GM12875 (cell line): Measurements from ENCODE around the gene PDZD2.
A peak's percentile ranks its signal among the peaks of the same experiment; 100 is the strongest.

Source experiments
- H3K4me3 ChIP-seq: one replicate; pipeline ENCODE4 v1.5.1; 2011; ENCODE audit warnings: low read depth, low read length, control low read depth
- TF ChIP-seq, protein P1 (sequence below): IDR thresholded peaks from 2 replicates; pipeline ENCODE4 v1.5.1; 2011; ENCODE audit warnings: low read depth, mild to moderate bottlenecking, control low read depth, inconsistent platforms, low read length, moderate library complexity, borderline replicate concordance; ENCODE audit not compliant: insufficient read depth

PDZD2 gene

DNA sequence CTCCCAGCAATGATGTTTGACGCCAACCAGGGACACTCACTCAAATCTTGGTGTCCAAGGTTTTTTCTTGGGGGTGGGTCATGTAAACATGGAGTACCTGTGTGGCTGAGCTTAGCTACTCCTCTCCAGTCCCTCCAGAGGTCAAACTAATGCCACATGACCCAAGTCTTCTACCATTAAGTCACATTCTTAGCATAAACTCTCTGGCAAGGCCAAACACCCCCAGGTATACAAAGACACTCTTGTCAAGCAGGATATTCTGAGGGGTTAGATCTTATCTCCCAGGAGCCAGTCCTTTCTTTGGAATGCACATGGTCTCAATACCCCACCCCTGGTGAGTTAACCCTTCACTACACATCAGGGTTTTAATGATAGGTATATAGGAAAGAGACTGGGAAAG, 161.4 kb downstream of the PDZD2 start:
- TF ChIP-seq, protein P1, sequence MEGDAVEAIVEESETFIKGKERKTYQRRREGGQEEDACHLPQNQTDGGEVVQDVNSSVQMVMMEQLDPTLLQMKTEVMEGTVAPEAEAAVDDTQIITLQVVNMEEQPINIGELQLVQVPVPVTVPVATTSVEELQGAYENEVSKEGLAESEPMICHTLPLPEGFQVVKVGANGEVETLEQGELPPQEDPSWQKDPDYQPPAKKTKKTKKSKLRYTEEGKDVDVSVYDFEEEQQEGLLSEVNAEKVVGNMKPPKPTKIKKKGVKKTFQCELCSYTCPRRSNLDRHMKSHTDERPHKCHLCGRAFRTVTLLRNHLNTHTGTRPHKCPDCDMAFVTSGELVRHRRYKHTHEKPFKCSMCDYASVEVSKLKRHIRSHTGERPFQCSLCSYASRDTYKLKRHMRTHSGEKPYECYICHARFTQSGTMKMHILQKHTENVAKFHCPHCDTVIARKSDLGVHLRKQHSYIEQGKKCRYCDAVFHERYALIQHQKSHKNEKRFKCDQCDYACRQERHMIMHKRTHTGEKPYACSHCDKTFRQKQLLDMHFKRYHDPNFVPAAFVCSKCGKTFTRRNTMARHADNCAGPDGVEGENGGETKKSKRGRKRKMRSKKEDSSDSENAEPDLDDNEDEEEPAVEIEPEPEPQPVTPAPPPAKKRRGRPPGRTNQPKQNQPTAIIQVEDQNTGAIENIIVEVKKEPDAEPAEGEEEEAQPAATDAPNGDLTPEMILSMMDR = no peak
- H3K4me3 ChIP-seq = no peak overlapping the region

DNA sequence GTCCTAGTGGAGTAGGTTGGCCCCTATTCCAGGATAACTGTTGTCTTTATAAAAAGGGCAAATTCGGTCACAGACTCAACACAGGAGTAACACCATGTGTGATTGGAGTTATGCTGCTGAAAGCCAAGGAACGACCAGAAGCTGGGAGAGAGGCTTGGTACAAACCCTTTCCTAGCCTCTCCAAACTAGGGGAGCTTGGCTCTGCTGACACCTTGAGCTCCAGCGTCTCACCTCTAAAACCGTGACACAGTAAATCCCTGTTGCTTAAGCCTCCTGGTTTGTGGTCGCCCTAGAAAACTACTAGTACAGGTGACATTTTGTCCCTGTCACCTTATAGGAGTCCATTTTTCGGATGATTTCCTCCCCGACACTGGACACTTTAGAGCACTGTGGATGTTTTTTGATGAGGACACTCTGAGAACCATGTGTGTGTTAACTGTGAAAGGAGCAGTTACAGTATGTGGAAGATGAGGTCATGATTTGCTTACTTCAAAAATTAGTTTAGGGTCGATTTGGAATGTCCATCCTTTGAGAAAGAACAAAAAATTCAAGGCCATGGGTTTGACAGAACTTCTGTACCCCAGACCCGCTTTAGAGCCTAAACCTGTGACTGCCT, 167.0 kb downstream of the PDZD2 start:
- TF ChIP-seq, protein P1 = no peak
- no peak overlapping the region for H3K4me3 ChIP-seq

DNA sequence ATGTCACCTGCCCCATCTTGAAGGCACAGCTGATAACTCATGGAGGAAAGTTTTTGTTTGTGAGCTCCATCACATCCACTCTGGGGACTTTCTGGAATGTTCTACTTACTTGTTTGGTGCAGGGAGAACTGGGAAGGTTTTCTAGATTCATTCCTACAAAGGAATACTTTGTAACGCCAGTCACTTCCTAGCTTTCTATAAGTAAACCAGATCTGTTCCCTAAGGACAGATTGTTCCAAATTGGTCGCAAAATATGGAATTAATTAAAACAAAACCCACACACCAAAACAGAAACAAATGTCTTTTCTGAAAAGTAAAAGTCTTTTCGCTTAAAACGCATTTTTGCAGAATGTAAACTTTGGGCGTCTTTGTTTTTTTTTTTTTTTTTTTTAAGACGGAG, 167.6 kb downstream of the PDZD2 start:
- TF ChIP-seq, protein P1 = no peak
- H3K4me3 ChIP-seq = no peak overlapping the region

DNA sequence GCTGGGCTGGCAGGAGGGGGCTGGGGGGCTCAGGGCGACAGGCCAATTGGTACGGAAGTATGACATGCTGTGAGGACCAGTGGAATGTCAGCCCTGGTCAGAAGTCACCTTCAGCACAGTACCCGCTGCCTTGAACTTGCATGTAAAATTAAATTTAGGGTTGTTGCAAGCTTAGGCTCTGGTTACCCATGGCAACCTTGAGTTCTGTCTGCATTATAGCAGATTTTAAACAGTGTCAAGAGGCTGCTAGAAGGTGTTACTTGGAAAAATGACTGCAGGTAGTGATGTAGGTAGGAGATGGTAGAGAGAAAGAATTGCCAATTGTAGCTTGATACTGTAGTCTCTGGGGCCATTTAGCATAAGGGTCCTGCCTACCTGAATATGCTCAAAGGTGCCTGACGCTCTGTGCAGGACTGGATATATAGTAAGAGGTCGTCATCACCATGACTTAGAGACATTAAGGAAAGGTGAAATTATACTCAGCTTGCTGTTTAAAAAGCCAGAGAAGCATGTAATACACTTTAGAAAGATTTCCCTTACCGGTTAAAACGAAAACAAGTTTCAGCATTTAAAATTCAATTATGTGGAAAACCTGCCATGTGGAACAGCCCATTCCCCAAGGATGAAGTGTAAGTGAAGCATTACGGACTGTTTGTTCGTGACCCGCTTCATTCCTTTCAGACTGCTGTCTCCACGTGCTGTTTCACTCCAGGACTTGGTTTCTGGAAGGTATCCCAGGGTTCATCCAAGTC, 169.0 kb downstream of the PDZD2 start:
- TF ChIP-seq, protein P1 = no peak
- H3K4me3 ChIP-seq = no peak overlapping the region

DNA sequence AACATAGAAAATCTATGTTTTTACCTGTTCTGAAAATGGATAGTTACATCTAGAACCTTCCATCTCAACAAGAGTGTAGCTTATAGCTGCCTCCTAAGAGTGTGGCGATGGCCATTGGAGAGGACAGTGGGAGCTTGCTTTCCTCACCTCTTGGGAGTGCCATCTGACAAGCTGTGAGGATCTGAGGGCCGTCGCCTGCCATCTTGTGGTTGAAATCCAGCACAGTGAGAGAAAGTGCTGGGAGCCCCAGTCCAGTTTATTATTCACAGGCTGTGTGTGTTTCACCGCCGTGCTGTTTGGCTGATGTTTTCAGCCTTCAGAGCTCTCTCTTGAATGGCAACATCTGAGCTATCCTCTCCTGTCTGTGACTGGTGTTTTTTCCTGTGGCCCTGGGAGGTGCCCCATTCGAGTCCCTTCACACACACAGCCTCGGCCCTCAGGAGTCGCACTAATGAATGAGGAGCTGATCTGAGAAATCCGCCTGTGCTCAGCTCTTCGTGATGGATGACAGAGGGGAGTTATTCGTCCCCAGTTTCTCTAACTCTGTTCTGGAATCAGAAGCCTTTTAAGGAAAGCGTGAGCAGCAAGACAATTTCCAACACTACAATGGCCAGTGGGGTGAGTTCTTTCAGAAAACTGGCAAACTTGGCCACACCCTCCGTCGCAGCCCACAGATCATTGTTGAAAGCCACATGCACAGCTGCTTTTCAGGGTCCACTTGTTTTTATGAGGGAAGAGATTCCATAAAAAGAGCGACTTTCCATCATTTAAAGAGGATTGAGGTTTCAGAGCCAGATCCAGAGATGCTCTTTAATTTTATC, 170.3 kb downstream of the PDZD2 start:
- TF ChIP-seq, protein P1 = peak; percentile 62
- H3K4me3 ChIP-seq = no peak overlapping the region

DNA sequence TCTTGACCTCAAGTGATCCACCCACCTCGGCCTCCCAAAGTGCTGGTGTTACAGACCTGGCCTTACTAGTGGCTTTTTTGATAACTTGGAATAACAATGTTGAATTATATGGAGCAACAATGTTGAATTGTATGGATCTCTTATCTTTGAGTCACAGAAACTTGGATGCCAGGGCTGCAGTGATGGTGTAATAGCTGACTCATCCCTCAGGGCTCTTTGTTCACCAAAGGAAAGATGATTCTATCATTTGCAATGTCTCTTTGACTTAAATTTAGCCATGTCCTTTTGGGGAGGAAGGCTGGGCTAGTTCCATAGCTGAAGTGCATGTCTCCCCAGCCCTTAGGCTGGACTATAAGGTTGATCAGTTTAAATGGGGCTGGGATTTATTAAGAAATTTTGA, 172.3 kb downstream of the PDZD2 start:
- no peak overlapping the region for H3K4me3 ChIP-seq
- TF ChIP-seq, protein P1 = no peak
